GM19467 (cell line): ENCODE results near the gene SNX8.
"Not testable (repeated sequence)": the region's sequence is repeated elsewhere in the genome, so short reads cannot be mapped to it uniquely, and the experiment has no call there.

Source experiments
- ATAC-seq: cut with Tn5 transposase; IDR thresholded peaks from one replicate; pipeline ENCODE4 v1.9.1; 2021; ENCODE audit warnings: mild to moderate bottlenecking, moderate library complexity; ENCODE audit not compliant: unreplicated experiment

The SNX8 gene

DNA sequence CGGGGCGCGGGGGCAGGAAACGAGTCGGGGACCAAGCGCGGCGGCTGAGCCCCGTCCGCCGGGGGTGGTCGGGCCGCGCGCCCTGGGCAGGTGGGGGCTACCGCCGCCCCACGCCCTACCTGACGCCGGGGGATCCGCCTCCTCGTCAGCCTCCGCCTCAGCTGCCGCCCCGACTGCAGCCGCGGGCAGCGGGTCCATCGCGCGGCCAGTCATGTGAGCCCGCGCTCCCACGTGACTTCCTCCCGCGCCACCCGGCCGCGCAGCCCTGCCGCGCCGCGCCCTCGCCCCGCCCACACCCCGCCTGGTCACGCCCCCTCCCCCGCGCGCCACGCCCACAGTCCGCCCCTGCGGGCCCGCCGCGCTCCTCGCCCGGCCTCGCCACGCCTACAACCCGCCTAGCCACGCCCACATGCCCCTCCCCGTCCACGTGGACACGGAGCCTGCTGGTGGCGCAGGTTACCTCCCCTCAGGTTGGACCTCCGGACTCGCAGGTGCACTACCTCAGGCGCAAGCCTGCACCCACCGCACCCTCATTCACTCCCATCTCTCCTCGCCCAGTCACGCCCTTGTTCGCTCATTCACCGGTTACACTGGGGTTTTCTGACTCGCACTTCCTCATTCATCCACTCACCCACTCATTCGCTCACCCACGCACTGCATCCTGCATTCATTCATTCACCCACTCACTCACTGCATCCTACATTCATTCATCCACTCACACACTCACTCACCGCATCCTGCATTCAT, at the start of gene SNX8:
Gene SNX8, minus strand, starts transcription at position 233 of the 747 bp plus-strand sequence. Its CDS starts 20 bp downstream, at position 213.
- peak; percentile 70 for ATAC-seq

DNA sequence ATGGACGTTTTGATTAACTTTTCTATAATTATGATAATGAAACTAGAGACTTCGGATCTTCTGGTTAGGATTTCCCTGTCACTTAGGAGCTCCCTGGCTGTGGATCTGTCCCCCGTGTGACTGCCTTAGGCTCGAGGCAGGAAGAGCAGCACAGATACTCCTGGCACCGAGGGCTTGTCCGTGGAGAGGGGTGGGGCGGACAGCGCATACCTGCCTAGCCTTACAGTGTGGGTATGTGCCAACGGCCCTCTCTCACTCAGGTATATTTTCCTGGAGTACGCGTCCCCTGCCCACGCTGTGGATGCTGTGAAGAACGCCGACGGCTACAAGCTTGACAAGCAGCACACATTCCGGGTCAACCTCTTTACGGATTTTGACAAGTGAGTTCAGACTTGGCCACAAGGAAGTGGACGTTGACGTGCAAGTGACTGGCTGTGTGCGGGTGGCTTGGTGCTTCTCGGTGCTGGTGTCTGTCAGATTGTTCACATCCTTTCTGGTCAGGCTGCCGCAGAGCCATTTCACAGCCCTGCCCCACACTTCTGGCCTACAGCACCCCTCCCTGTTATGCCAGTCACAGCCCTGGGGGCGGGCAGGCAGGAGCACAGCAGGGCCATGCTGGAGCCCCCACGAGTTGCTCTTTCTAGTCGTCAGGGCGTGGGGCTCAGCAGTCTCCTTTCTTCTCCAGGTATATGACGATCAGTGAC, 48.3 kb upstream of the SNX8 start:
- no peak for ATAC-seq

DNA sequence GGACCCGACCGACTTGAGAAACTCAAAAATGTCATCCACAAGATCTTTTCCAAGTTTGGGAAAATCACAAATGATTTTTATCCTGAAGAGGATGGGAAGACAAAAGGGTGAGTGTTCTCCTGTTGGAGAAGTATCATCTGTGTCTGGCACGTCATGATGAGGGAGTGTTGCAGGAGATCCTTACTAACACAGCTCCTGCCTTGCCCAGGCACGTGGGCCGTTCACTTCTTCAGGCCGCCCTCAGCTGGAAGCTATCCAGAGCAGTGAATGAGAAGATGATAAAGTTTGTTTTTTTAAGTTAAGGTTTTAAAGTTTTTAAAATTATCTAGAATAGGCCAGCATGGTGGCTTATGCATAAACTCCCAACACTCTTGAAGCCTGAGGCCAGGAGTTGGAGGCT, 46.6 kb upstream of the SNX8 start:
- ATAC-seq: no peak

DNA sequence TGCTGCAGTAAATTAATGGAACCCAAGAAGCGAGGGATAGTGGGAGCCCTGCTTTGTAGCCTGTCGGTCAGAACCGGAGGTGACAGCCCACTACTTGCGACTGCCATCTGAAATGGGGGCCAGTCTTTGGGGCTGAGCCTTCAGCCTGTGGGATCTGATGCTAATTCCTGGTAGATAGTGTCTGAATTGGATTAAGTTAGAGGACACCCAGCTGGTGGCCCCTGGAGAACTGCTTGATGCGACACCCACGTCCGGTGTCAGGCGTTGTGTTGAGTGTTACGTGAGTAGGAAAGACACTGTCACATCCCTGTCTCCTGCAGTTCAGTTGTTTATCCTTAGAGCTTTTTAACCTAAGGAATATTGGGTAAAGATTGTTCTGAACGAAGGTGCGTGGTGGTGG, 45.4 kb upstream of the SNX8 start:
- no peak for ATAC-seq

- ATAC-seq: no peak
Observed at GRCh38 chr7:2358968-2359527, 44.8 kb upstream of the SNX8 start.

DNA sequence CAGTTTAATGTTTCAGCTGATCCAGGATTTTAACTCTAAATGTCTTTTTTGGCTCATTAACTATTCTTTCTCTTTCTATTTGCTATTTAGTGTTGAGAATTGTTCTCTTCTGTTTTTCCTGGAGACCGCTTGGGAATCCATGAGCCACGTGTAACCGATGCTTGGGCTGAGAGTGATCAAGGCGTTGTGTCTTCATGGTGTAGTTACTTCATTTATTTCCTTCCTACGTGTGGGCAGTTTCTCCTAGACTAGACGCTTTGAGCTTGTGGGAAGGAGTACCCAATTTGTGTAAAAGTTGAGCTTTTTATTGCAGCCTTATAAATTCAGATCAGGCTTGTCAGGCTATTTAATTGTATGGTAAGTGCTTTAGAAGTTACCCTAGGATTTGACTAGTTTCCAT, 43.3 kb upstream of the SNX8 start:
- ATAC-seq: no peak

GRCh38 chr7:2357165-2357564, 42.9 kb upstream of the SNX8 start:
- ATAC-seq: no peak

GRCh38 chr7:2355705-2356008, 41.4 kb upstream of the SNX8 start:
- no peak for ATAC-seq

DNA sequence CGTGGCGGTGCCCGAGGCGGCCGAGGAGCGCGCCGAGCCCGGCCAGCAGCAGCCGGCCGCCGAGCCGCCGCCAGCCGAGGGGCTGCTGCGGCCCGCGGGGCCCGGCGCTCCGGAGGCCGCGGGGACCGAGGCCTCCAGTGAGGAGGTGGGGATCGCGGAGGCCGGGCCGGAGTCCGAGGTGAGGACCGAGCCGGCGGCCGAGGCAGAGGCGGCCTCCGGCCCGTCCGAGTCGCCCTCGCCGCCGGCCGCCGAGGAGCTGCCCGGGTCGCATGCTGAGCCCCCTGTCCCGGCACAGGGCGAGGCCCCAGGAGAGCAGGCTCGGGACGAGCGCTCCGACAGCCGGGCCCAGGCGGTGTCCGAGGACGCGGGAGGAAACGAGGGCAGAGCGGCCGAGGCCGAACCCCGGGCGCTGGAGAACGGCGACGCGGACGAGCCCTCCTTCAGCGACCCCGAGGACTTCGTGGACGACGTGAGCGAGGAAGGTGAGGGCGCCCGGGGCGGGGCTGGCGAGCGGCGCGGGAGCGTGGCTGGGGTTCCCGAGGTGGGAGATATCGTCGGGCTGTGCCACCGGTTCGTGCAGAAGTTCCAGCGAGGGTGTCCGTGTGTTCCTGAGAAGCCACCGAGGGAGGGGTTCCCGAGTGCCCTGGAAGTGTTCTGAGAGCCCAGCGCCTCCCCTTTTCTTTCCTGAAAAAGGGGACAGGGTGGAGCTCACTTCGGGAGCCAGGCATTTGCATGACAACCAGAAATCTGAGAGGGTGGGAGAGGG, 40.9 kb upstream of the SNX8 start:
- peak; percentile 8 for ATAC-seq

DNA sequence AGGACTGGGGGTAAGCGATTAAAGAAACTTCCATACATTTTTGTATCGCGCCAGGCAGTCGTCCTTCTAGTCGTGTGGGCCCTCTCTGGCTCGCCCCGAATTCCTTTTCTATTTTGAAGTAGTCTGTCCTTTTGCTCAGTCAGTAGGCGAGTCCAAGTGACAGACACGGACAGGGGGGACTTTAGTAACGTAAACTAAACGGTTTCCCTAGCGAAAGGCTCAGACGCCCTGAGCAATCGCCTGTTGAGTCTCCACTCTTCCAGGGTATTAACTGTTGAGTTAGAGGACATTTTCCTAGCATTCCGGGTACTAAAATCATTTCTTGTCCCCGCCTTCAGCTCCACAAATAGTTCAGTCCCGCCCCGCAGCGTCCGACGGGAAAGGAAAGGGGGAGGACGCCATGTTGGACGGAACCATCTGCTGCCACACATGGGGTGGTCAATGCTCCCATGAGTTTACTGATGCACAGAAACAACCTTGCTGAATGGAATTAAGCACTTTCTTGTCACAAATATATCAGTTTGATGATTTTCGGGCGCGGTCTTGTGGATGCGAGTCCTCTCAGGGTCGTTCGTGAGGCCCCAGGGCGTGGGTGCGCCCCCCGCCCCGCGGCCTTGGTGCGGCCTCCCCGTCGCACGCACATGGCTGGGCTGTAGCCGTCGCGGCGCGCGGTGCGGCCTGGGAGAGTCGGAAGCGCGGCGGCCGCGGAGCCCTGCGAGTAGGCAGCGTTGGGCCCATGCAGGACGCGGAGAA, 40.1 kb upstream of the SNX8 start, which contains the start of gene EIF3B:
Gene EIF3B, plus strand, starts transcription at position 642 of the 753 bp plus-strand sequence. Its CDS starts 95 bp downstream, at position 737.
- peak; percentile 75 for ATAC-seq

DNA sequence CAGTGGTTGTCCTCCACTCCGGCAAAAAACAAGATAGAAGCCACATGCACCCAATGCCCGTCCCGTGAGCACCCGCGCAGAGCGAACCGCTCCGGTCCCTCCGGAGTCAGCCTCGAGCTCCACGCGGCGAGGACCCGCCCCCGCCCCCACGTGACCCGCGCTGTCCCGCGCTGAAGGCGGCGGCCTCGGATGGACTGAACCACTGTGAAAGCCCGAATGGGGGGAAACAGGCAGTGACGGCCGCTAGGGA, 39.6 kb upstream of the SNX8 start:
- peak; percentile 49 for ATAC-seq

DNA sequence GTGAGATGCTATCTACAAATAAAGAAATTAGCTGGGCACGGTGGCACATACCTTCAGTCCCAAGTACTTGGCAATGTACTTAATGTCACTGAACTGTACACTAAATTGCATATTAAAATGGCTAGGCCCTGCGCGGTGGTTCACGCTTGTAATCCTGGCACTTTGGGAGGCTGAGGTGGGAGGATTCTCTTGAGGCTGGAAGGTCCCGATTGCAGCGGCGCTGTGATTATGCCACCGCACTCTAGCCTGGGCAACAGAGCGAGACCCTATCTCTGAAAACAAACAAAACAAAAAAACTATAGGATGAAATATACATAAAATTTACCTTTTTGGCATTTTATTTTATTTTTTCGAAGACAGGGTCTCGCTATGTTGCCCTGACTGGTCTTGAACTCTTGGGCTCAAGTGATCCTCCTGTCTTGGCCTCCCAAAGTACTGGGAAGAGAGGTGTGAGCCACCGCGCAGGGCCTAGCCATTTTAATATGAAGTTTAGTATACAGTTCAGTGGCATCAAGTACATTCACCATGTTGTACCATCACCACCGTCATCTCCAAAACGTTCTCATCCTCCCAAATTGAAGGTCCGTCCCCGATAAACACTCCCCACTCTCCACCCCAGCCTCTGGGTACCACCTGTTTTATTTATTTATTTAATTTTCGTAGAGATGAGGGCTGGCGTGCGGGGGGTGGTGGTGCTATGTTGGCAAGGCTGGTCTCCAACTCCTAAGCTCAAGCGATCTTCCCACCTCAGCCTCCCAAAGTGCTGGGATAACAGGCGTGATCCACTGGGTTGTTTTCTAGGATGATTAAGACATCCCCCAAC, 39.1 kb upstream of the SNX8 start:
- ATAC-seq: no peak

DNA sequence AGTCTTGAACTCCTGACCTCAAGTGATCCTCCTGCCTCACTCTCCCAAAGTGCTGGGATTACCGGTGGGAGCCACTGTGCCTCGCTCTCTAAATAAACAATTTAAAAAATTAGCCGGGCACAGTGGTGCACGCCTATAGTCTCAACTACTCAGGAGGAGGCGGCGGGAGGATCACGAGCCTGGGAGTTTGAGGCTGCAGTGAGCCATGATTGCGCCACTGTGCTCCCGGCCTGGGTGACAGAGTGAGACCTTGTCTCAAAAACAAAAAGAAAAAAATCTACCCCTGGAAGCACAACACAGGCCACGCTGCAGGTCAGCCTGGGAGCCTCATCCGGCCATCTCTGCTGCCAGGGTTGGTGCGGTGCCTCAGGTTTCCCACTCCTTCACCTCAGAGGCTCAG, 36.6 kb upstream of the SNX8 start:
- no peak for ATAC-seq

- ATAC-seq: no peak
Observed at GRCh38 chr7:2350055-2350454, 35.8 kb upstream of the SNX8 start.

DNA sequence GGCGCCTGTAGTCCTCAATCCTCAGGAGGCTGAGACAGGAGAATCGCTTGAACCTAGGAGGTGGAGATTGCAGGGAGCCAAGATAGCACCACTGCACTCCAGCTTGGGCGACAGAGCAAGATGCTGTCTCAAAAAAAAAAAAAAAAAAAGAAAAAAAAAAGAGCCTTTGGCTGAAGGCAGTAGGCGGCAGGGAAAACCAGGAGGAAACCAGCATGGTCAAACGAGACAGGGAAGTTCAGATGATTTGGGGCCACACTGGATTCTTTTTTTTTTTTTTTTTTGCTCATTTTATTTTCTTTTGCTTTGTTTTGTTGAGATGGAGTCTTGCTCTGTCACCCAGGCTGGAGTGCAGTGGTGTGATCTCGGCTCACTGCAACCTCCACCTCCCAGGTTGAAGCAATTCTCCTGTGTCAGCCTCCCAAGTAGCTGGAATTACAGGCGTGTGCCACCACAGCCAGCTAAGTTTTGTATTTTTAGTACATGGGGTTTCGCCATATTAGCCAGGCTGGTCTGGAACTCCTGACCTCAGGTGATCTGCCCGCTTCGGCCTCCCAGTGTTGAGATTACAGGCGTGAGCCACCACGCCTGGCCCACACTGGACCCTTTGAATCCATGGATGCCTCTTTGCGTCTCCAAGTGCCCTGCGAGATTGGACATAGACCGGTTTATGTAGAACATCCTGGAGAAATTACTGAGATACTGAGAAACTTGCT, 33.3 kb upstream of the SNX8 start:
- ATAC-seq: not testable (repeated sequence)

GRCh38 chr7:2336626-2337299, 22.5 kb upstream of the SNX8 start:
- no peak for ATAC-seq

DNA sequence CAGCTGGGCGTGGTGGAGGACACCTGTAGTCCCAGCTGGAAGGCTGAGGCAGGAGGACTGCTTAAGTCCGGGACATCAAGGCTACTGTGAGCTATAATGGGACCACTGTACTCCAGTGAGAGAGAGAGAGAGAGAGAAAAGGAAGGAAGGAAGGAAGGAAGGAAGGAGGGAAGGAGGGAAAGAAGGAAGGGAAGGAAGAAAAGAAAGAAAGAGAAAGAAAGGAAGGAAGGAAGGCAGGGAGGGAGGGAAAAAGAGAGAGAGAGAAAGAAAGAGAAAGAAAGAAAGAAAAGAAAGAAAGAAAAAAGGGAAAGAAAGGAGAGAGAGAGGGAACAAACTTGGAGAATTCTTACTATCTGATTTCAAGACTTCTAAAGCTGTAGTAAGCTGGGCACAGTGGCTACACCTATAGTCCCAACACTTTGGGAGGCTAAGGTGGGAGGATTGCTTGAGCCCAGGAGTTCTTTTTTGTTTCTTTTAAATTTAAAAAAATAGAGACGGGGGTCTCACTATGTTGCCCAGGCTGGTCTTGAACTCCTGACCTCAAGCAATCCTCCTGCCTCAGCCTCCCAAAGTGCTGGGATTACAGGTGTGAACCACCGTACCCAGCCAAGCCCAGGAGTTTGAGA, 18.5 kb upstream of the SNX8 start:
- not testable (repeated sequence) for ATAC-seq

- no peak for ATAC-seq
Observed at GRCh38 chr7:2331707-2332106, 17.5 kb upstream of the SNX8 start.

GRCh38 chr7:2330493-2330892, 16.3 kb upstream of the SNX8 start:
- ATAC-seq: no peak
